Stimulated activated CD8-positive, alpha-beta memory T cell treated with anti-CD3 and anti-CD28 coated beads, Interleukin-4, amount 100 ng/mL, for 24 hours (primary cell): ENCODE data around the gene GFER.
"Not testable (repeated sequence)": the region's sequence is repeated elsewhere in the genome, so short reads cannot be mapped to it uniquely, and the experiment has no call there.

Experiments used
- DNase-seq: peaks from one replicate; pipeline ENCODE4 v3.0.0-alpha.2; 2020; ENCODE audit warnings: low read depth

Gene GFER

GRCh38 chr16:1983544-1984346 is at the start of gene GFER:
GFER (plus strand) TSS chr16:1984193; CDS start chr16:1984219, 26 bp downstream.
- DNase-seq, result peak; percentile 65

GRCh38 chr16:1936945-1937479 is 47.0 kb upstream of the GFER start:
- no peak for DNase-seq

DNA sequence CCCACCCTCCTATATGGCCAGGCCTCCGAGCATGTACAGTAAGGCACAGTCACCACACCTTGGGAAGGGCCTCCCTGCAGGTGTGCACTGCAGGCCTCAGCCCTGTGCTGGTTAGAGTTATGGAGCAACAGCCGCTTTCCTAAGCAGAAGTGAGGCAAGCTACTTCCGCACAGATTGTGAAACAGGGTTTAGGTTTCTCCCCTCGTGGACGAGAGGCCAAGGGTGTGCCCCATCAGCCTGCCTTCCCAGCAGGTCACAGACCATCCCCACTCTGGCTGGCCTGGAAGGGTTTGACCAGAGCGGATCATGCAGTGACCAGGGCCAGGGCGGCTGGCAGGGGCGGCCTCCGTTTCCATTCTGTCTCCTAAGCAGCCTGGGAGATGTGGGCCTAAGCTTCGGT is 45.7 kb upstream of the GFER start:
- no peak for DNase-seq

- no peak for DNase-seq
These were observed 45.1 kb upstream of the GFER start for GRCh38 chr16:1938910-1939309.

DNA sequence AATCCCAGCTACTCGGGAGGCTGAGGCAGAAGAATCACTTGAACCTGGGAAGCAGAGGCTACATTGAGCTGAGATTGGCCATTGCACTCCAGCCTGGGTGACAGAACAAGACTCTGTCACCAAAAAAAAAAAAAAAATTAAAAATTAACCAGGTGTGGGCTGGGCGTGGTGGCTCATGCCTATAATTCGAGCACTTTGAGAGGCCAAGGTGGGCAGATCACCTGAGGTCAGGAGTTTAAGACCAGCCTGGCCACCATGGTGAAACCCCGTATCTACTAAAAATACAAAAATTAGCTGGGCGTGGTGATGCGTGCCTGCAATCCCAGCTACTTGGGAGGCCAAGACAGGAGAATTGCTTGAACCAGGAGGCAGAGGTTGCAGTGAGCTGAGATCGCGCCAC is 44.2 kb upstream of the GFER start:
- DNase-seq, result not testable (repeated sequence)

DNA sequence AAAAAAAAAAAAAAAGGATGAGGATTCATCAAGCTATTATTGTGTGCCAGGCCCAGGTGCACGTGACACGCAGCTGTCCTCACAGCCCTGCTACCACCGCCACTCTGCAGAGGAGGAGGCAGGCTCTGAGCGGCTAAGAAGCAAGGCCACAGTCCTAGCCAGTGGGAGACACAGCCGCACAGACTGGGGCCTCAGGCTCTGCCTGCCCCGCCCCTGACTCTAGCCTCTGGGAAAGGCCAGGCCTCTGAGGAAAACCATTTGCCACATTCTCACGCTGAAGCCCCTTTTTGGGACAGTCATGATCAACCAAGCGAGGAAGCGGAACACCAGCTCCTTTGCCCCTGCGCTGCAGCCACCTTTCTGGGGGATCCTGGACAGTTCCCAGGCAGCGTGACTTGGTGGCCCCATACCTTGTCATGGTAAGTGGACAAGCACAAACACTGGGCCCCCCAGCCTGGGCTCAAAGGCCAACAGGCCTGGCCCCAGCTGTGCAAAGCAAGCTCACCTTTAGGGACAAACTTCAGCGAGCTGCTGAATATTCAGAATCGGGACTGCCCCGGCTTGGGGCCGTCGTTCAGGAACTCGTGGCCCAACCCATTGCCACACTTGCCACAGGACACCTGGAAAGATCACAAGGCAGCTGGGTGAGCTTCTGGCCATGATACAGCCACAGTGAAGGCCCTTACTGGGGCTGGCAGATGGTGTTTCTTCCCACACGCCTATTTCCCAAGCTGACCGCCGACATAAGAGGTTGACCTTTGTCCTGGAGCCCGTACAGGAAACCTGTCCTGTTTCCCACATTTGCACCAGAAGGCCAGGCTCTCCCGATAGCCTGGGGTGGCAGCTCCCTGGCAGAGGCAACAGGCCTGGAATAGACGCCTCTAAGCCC is 43.5 kb upstream of the GFER start:
- DNase-seq, result no peak

DNA sequence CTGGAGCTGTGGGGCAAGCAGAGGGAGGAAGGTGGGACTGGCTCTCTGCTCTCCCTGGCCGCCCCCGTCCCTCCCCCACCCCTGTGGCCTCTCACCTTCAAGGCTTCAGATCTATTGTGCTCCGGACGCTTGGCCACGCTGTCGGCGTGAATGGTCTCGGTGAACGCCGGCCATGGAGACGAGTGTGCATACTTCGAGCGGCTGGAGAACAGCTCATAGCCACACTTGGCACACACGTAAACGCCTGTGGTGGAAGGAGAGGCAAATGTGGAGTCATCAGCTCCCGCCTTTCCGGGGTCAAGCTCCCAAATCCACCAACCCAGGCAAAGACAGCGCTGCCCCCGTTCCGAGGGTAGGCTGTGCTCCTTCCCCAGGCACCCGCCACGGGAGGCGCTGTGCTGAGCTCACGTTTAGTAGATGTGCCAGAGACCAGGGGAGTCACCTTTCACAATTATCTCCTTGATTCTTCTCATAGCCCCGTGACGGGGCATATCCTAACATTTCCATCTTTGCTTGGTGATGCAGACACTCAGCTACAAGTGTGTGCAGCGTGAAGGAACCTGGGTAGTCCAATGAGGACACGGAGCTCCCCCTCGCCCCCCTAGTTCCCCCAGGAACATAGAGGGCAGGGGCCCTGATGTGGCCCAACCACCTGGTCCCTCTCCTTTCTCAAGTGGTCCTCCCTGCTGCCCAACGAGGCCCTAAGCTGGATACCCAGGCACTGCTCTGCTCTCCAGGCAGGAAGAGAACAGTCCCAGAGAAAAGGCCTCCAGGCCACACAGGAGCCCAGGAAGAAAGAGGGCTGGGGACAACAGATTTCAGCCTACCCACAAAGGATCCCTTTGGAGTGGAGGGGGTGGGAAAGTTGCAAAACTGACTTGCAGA is 42.6 kb upstream of the GFER start:
- no peak for DNase-seq

DNA sequence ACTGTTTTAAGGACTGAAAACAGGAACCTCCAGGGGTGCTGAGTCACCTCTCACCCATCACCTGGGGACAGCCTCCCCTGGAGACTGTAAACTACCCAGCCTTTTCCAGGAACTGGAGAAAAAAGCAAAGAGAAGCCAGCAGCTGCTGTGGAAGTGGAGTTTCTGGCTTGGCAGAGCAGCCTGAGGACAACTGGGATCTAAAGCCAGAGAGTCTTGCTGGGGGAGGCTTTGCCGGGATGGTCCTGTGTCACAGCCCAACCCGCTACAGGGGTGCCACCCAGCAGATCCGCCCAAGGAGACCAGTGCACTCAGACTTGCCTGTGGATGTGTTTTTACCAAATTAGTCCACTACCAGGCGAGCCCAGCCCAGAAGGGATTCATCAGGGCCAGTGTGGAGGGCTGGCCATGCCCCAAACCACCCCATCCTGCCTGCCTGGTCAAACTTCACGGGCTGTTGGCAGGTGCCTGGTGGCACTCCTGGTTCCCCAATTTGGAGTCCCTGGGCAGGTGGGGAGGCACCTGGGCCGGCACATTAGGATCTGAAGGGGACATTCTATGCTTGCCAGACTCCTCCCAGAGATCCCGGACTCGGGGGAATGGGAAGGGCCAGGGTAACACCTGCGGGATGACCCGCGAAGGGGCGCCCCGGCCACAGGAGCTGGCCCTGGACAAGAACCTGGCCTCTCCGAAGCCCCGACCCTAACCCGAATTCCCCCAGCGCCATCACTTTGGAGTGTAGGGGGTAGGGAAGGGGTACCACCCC is 41.8 kb upstream of the GFER start:
- DNase-seq, result no peak

- DNase-seq, result peak; percentile 99
These were observed 40.9 kb upstream of the GFER start, which contains the start of gene MSRB1 for GRCh38 chr16:1942810-1943726. MSRB1 (minus strand) TSS chr16:1943199; CDS start chr16:1943156, 43 bp downstream.

DNA sequence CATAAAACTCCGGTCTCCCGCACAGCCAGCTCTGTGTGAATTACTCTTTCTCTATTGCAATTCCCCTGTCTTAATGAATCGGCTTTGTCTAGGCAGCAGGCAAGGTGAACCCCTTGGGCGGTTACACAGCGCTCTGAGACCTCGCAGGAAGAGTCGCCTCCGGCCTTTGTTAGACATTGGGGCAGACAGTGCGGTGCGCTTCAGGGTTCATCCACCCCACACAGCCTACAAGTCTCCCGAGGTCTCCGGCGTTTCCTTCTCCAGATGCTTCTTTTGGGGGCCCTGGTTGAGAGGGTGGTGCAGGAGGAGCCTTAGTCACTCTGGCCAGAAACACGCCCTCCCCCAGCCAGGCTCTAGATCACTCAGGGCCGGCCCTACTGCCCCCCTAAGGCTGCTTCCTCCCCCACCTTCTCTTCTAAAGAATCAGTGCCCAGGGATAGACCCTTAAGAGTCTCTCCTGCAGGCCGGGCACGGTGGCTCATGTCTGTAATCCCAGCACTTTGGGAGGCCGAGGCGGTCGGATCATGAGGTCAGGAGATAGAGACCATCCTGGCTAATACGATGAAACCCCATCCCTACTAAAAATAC is 39.3 kb upstream of the GFER start:
- DNase-seq, result no peak

- DNase-seq, result no peak
These were observed 38.2 kb upstream of the GFER start for GRCh38 chr16:1945559-1946391.

DNA sequence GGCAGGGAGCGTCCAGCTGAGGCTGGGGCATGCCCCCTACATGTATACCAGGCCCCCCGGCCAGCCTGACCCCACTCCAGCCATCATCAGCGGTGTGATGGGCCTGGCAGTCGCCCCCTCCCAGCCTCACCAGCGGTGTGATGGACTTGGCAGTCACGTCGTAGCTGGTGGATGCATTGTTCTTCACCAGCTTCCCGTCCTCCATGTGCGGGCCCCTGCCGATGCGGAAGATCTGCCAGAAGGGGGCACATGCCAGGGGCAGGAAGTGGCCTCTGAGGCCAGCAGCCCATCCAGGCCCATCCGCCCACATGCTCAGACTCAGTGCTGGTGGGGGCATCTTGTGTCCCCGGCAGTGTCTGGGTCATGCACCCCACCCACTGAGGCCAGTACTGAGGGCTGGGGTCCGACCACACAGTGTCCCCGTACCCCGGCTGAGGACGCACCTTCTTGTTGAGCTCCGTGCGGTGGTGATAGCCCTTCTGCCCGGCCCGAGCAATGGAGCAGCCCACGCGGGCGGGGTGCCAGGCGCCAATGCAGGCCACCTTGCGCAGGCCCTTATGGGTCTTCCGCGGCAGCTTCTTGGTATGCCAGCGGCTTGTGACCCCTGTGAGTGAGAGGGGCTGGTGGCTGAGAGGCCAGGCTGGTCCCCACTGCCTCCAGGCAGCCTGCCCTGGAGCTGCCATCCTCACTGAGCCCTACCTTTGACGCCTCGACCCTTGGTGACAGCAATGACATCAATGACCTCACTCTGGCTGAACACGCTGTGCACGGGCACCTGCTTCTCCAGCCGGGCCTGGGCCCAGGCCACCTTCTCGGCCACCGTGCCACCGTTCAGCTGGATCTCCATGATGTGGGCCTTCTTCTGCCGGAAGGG is 37.3 kb upstream of the GFER start:
- no peak for DNase-seq

- no peak for DNase-seq
These were observed 36.7 kb upstream of the GFER start for GRCh38 chr16:1947369-1947670.

- DNase-seq, result no peak
These were observed 34.5 kb upstream of the GFER start for GRCh38 chr16:1949507-1949906.

GRCh38 chr16:1950047-1950446 is 33.9 kb upstream of the GFER start:
- DNase-seq, result no peak

DNA sequence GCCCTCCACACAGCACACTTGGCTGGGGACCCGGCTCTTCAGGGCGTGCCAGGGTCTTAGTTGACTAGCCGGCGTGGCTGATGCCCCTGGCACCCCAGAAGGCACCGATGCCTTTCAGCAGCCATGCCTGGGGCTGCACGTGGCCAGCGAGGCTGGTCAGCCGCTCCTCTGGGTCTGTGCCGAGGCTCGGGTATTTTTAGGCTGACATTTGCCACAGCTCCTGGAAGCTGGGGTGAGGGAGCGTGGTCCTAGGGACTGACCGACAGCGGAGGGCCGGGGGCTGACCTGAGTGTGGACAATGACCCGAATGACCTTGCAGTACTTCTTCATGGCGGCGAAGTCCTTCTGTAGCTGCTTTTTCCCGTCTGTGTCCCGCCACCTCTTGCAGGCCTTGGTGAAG is 33.4 kb upstream of the GFER start:
- no peak for DNase-seq

- DNase-seq, result no peak
These were observed 30.3 kb upstream of the GFER start for GRCh38 chr16:1953734-1954133.
